Fibroblast of peridontal ligament (primary cell): ENCODE results near the gene ITIH6.
"Not testable (repeated sequence)": the region's sequence is repeated elsewhere in the genome, so short reads cannot be mapped to it uniquely, and the experiment has no call there.

ENCODE experiments used
- DNase-seq: peaks from one replicate; pipeline ENCODE4 v3.0.0-alpha.2; 2010; ENCODE audit errors: extremely low read depth

ITIH6 gene

GRCh38 chrX:54798137-54798536 lies at the start of gene ITIH6:
Gene ITIH6, minus strand, starts transcription at chrX:54798255. Its CDS starts 45 bp downstream, at chrX:54798210.
- no peak for DNase-seq

GRCh38 chrX:54847700-54848099 lies 49.6 kb upstream of the ITIH6 start:
- not testable (repeated sequence) for DNase-seq

- no peak for DNase-seq
Observed at GRCh38 chrX:54843050-54843449, 45.0 kb upstream of the ITIH6 start.

GRCh38 chrX:54842607-54843006 lies 44.6 kb upstream of the ITIH6 start:
- DNase-seq = no peak

- not testable (repeated sequence) for DNase-seq
Observed at GRCh38 chrX:54841184-54841874, 43.3 kb upstream of the ITIH6 start.

GRCh38 chrX:54838583-54838982 lies 40.5 kb upstream of the ITIH6 start:
- DNase-seq = no peak

GRCh38 chrX:54826598-54826997 lies 28.5 kb upstream of the ITIH6 start:
- DNase-seq = no peak

- DNase-seq = no peak
Observed at GRCh38 chrX:54825716-54826438, 27.8 kb upstream of the ITIH6 start.

- no peak for DNase-seq
Observed at GRCh38 chrX:54824722-54825121, 26.7 kb upstream of the ITIH6 start.

- no peak for DNase-seq
Observed at GRCh38 chrX:54824195-54824594, 26.1 kb upstream of the ITIH6 start.

GRCh38 chrX:54821310-54821709 lies 23.3 kb upstream of the ITIH6 start:
- no peak for DNase-seq

- no peak for DNase-seq
Observed at GRCh38 chrX:54820737-54821136, 22.7 kb upstream of the ITIH6 start.

GRCh38 chrX:54819201-54819600 lies 21.1 kb upstream of the ITIH6 start:
- DNase-seq = no peak

GRCh38 chrX:54818221-54818620 lies 20.2 kb upstream of the ITIH6 start:
- DNase-seq = no peak

- DNase-seq = no peak
Observed at GRCh38 chrX:54817220-54817820, 19.3 kb upstream of the ITIH6 start.

- no peak for DNase-seq
Observed at GRCh38 chrX:54812306-54812705, 14.3 kb upstream of the ITIH6 start.

GRCh38 chrX:54811301-54811885 lies 13.3 kb upstream of the ITIH6 start:
- DNase-seq = no peak

- DNase-seq = no peak
Observed at GRCh38 chrX:54810532-54810931, 12.5 kb upstream of the ITIH6 start.

- DNase-seq = peak; percentile 97
Observed at GRCh38 chrX:54808605-54809483, 10.8 kb upstream of the ITIH6 start.

GRCh38 chrX:54808109-54808604 lies 10.1 kb upstream of the ITIH6 start:
- DNase-seq = no peak

GRCh38 chrX:54807524-54808108 lies 9.6 kb upstream of the ITIH6 start, which contains the start of gene MAGED2:
Gene MAGED2, plus strand, starts transcription at chrX:54807745. Its CDS starts 1,587 bp downstream, at chrX:54809332.
- peak; percentile 8 for DNase-seq
